ENCODE results near the gene GSN. TPM values are rescaled to one million over a fixed set of nuclear protein-coding genes. Genes with fewer than 3 reads are reported as not detected.

Gene GSN
- total and polyA plus RNA-seq, 2 of the 13 experiments (the other 11 are each of a cell fraction or from before 2014, with no cell fraction given) = 294 to 307 TPM

DNA sequence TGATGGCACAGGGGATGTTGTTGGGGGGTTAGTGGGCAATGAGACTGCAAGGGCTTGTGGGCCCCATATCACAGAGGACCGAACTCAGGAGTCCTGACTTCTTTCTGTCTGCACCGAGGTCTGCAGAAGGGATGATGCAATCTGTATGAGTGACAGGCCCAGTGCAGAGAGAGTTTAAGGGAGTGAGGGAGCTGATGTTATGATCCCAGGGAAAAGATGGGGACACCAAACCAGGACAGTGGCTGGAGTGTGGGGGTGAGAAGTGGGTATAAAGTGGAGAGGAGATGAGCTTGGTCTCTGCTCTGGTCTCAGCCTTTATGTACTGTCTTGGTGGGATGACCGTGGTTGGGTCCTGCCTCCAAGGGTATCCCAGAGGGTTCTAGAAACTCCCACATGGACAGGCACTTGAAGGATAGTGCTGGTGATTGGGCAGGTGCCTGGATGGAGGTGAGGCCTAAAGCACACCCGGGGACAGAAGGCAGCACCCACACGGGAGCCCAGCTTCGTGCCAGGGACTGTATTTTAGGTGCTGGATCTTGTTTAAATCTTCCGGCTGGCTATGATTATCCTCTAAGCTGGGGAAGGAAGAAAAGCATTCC is 21.9 kb downstream of the GSN start (continued):
- 0 out of 2 replicates have a peak, but pooled peaks have one; percentile 49 for TF ChIP-seq ZNF138 (CRISPR knock-in tag; IDR thresholded peaks at IDR 0.05; ENCODE audit: low read depth)
- TF ChIP-seq MEIS1 (CRISPR knock-in tag; IDR thresholded peaks at IDR 0.05; ENCODE audit: borderline replicate concordance) = peak; percentile 70; the same call in 1 of the 2 replicates
- TF ChIP-seq, protein P1, sequence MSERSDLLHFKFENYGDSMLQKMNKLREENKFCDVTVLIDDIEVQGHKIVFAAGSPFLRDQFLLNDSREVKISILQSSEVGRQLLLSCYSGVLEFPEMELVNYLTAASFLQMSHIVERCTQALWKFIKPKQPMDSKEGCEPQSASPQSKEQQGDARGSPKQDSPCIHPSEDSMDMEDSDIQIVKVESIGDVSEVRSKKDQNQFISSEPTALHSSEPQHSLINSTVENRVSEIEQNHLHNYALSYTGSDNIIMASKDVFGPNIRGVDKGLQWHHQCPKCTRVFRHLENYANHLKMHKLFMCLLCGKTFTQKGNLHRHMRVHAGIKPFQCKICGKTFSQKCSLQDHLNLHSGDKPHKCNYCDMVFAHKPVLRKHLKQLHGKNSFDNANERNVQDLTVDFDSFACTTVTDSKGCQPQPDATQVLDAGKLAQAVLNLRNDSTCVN (CRISPR knock-in tag; IDR thresholded peaks at IDR 0.05; ENCODE audit: borderline replicate concordance) = no peak
- TF ChIP-seq, protein P2, sequence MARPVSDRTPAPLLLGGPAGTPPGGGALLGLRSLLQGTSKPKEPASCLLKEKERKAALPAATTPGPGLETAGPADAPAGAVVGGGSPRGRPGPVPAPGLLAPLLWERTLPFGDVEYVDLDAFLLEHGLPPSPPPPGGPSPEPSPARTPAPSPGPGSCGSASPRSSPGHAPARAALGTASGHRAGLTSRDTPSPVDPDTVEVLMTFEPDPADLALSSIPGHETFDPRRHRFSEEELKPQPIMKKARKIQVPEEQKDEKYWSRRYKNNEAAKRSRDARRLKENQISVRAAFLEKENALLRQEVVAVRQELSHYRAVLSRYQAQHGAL (CRISPR knock-in tag; IDR thresholded peaks at IDR 0.05; ENCODE audit: not compliant biosample characterization) = no peak
- TF ChIP-seq FOSL1 (CRISPR knock-in tag; IDR thresholded peaks at IDR 0.05; ENCODE audit: borderline replicate concordance) = no peak
- TF ChIP-seq, protein P3, sequence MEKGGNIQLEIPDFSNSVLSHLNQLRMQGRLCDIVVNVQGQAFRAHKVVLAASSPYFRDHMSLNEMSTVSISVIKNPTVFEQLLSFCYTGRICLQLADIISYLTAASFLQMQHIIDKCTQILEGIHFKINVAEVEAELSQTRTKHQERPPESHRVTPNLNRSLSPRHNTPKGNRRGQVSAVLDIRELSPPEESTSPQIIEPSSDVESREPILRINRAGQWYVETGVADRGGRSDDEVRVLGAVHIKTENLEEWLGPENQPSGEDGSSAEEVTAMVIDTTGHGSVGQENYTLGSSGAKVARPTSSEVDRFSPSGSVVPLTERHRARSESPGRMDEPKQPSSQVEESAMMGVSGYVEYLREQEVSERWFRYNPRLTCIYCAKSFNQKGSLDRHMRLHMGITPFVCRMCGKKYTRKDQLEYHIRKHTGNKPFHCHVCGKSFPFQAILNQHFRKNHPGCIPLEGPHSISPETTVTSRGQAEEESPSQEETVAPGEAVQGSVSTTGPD (CRISPR knock-in tag; IDR thresholded peaks at IDR 0.05) = no peak
- TF ChIP-seq ZNF605 (CRISPR knock-in tag; IDR thresholded peaks at IDR 0.05) = peak; percentile 73; the same call in 1 of the 2 replicates
- TF ChIP-seq, protein P4, sequence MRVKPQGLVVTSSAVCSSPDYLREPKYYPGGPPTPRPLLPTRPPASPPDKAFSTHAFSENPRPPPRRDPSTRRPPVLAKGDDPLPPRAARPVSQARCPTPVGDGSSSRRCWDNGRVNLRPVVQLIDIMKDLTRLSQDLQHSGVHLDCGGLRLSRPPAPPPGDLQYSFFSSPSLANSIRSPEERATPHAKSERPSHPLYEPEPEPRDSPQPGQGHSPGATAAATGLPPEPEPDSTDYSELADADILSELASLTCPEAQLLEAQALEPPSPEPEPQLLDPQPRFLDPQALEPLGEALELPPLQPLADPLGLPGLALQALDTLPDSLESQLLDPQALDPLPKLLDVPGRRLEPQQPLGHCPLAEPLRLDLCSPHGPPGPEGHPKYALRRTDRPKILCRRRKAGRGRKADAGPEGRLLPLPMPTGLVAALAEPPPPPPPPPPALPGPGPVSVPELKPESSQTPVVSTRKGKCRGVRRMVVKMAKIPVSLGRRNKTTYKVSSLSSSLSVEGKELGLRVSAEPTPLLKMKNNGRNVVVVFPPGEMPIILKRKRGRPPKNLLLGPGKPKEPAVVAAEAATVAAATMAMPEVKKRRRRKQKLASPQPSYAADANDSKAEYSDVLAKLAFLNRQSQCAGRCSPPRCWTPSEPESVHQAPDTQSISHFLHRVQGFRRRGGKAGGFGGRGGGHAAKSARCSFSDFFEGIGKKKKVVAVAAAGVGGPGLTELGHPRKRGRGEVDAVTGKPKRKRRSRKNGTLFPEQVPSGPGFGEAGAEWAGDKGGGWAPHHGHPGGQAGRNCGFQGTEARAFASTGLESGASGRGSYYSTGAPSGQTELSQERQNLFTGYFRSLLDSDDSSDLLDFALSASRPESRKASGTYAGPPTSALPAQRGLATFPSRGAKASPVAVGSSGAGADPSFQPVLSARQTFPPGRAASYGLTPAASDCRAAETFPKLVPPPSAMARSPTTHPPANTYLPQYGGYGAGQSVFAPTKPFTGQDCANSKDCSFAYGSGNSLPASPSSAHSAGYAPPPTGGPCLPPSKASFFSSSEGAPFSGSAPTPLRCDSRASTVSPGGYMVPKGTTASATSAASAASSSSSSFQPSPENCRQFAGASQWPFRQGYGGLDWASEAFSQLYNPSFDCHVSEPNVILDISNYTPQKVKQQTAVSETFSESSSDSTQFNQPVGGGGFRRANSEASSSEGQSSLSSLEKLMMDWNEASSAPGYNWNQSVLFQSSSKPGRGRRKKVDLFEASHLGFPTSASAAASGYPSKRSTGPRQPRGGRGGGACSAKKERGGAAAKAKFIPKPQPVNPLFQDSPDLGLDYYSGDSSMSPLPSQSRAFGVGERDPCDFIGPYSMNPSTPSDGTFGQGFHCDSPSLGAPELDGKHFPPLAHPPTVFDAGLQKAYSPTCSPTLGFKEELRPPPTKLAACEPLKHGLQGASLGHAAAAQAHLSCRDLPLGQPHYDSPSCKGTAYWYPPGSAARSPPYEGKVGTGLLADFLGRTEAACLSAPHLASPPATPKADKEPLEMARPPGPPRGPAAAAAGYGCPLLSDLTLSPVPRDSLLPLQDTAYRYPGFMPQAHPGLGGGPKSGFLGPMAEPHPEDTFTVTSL (CRISPR knock-in tag; IDR thresholded peaks at IDR 0.05; ENCODE audit: borderline replicate concordance) = no peak
- TF ChIP-seq REPIN1 (CRISPR knock-in tag; IDR thresholded peaks at IDR 0.05; ENCODE audit: borderline replicate concordance, low read depth) = no peak
- TF ChIP-seq SNAI1 (CRISPR knock-in tag; IDR thresholded peaks at IDR 0.05; ENCODE audit: borderline replicate concordance) = no peak
- TF ChIP-seq RBFOX2 (IDR thresholded peaks at IDR 0.05; ENCODE audit: low read depth, low read length) = peak; percentile 28; the same call in 1 of the 2 replicates
- no peak for TF ChIP-seq TBX2 (CRISPR knock-in tag; IDR thresholded peaks at IDR 0.05; ENCODE audit: borderline replicate concordance)
- TF ChIP-seq, protein P5, sequence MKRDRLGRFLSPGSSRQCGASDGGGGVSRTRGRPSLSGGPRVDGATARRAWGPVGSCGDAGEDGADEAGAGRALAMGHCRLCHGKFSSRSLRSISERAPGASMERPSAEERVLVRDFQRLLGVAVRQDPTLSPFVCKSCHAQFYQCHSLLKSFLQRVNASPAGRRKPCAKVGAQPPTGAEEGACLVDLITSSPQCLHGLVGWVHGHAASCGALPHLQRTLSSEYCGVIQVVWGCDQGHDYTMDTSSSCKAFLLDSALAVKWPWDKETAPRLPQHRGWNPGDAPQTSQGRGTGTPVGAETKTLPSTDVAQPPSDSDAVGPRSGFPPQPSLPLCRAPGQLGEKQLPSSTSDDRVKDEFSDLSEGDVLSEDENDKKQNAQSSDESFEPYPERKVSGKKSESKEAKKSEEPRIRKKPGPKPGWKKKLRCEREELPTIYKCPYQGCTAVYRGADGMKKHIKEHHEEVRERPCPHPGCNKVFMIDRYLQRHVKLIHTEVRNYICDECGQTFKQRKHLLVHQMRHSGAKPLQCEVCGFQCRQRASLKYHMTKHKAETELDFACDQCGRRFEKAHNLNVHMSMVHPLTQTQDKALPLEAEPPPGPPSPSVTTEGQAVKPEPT (CRISPR knock-in tag; IDR thresholded peaks at IDR 0.05; ENCODE audit: low read depth) = peak; percentile 65; the same call in 1 of the 2 replicates

Data from HepG2 (cell line).